Neural progenitor cell (in vitro differentiated cells): Measurements from ENCODE around the gene DNAJC13. TPM values are rescaled to one million over a fixed set of nuclear protein-coding genes. Genes with fewer than 3 reads are reported as not detected.

Experiments used
- DNase-seq: peaks from one replicate; pipeline ENCODE4 v3.0.0-alpha.2; 2016; ENCODE audit warnings: low spot score
- H2AFZ ChIP-seq: fragments of 200-600 bp; sonication (generic); replicated peaks from 2 replicates; pipeline ENCODE4 v1.6.1; 2016; ENCODE audit warnings: antibody characterized with exemption
- H3F3A ChIP-seq: fragments of 200-600 bp; sonication (generic); 2 replicates; pipeline ENCODE4 v1.6.1; 2016; ENCODE audit warnings: antibody characterized with exemption, low read depth
- H3K27ac ChIP-seq: fragments of 200-600 bp; sonication (generic); 2 replicates; pipeline ENCODE4 v1.5.1; 2016; ENCODE audit warnings: mild to moderate bottlenecking
- H3K27me3 ChIP-seq: fragments of 200-600 bp; sonication (generic); 2 replicates; pipeline ENCODE4 v1.6.1; 2016; ENCODE audit warnings: mild to moderate bottlenecking, moderate library complexity
- H3K36me3 ChIP-seq: fragments of 200-600 bp; sonication (generic); 2 replicates; pipeline ENCODE4 v1.5.1; 2016
- H3K4me1 ChIP-seq: fragments of 200-600 bp; sonication (generic); 2 replicates; pipeline ENCODE4 v1.6.1; 2016; ENCODE audit warnings: mixed run types
- H3K4me2 ChIP-seq: fragments of 200-600 bp; sonication (generic); 2 replicates; pipeline ENCODE4 v1.6.1; 2016
- H3K4me3 ChIP-seq: fragments of 200-600 bp; sonication (generic); 2 replicates; pipeline ENCODE4 v1.5.1; 2016
- H3K79me2 ChIP-seq: fragments of 200-600 bp; sonication (generic); 2 replicates; pipeline ENCODE4 v1.6.1; 2016; ENCODE audit warnings: low read depth
- H3K9ac ChIP-seq: fragments of 200-600 bp; sonication (generic); 2 replicates; pipeline ENCODE4 v1.6.1; 2016
- H3K9me3 ChIP-seq: fragments of 200-600 bp; sonication (generic); 2 replicates; pipeline ENCODE4 v1.5.1; 2016; ENCODE audit warnings: low read depth
- H4K20me1 ChIP-seq: fragments of 200-600 bp; sonication (generic); 2 replicates; pipeline ENCODE4 v1.6.1; 2016; ENCODE audit warnings: low read depth
- H3K27ac Mint-ChIP-seq: 3 replicates; pipeline ENCODE4 v1.8.0; 2021; ENCODE audit warnings: mixed read lengths
- H3K27me3 Mint-ChIP-seq: 2 replicates; pipeline ENCODE4 v1.8.0; 2022; ENCODE audit warnings: low read depth, mild to moderate bottlenecking, inconsistent platforms, moderate library complexity, mixed read lengths; ENCODE audit not compliant: insufficient read depth
- H3K36me3 Mint-ChIP-seq: 3 replicates; pipeline ENCODE4 v1.8.0; 2021; ENCODE audit warnings: mixed read lengths
- H3K4me1 Mint-ChIP-seq: 3 replicates; pipeline ENCODE4 v1.8.0; 2021; ENCODE audit warnings: mixed read lengths
- H3K4me3 Mint-ChIP-seq: 3 replicates; pipeline ENCODE4 v1.8.0; 2021; ENCODE audit warnings: mild to moderate bottlenecking, moderate library complexity, mixed read lengths
- H3K9me3 Mint-ChIP-seq: 3 replicates; pipeline ENCODE4 v1.8.0; 2020; ENCODE audit warnings: mixed read lengths
- EZH2 ChIP-seq: fragments of 200-600 bp; sonication (generic); IDR thresholded peaks from 2 replicates; pipeline ENCODE4 v1.6.1; 2017; ENCODE audit warnings: antibody characterized with exemption, mild to moderate bottlenecking, moderate library complexity
- EZH2phosphoT487 ChIP-seq: fragments of 200-600 bp; sonication (generic); IDR thresholded peaks from 2 replicates; pipeline ENCODE4 v1.6.1; 2017; ENCODE audit warnings: antibody characterized with exemption
- total RNA-seq: library from RNA; depleted of rRNA; stranded (reverse); fragments of >200 nt; gene quantifications from 2 replicates; pipeline ENCODE4 v1.2.3, GENCODE V29; 2015; ENCODE audit warnings: low replicate concordance
- TF ChIP-seq, protein P1 (sequence below): fragments of 200-600 bp; sonication (generic); IDR thresholded peaks from 2 replicates; pipeline ENCODE4 v1.5.1; 2017; ENCODE audit warnings: antibody characterized with exemption, mild to moderate bottlenecking

DNAJC13 gene
- total RNA-seq, 1 donor from 2014 or later = 36.3 TPM

DNA sequence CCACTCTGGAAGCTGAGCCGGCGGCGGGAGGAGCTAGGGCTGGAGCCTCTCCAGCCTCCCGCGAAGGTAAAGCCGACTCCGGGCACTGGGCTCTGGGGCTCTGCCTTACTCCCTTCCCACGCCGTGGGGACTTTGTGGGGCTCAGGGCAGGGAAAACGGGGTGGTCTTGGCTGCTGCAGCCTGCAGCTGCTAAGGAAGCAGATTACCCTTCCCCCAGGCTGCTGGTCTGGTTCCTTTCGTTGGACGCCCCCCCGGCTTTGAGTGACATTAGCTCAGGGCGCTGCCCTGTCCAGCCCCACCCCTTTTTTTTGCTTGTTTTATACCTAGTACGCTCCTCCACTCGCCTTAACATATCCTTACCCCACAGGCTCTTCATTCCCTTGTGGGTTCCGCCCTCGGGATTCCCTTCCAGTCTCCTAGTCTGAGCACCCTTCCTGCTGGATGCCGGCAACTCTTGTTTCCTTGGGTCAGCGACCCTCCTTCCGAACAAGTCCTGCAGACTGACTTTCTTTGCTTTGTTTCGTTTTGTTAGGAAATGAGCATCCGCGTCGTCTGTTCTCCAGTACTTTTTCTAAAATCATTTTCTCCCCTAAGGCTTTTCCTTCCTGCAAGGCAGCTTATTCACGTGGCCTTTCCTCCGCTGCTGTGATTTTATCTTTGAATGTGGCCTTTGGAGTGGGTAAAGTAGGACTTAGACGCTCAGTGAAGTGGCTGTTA is 551 bp downstream of the DNAJC13 start:
- Mint-ChIP-seq H3K9me3 (no peaks in the 10 kb centered on the region), H3K27me3 (peaks cover 4% of the 10 kb centered on the region), H3K36me3 (peaks cover 2% of the 10 kb centered on the region), H3K4me3 (peak overlapping the region; percentile 99), H3K4me1 (peaks cover 16% of the 10 kb centered on the region), H3K27ac (peak overlapping the region; percentile 98)
- Histone ChIP-seq H3K36me3 (no peaks in the 10 kb centered on the region), H3K4me1 (peaks cover 19% of the 10 kb centered on the region), H3K9ac (peak overlapping the region; percentile 85), H3K79me2 (peaks cover 53% of the 10 kb centered on the region), H3K4me3 (peak overlapping the region; percentile 74), H3K9me3 (no peaks in the 10 kb centered on the region), H3K27ac (peak overlapping the region; percentile 61), H3K4me2 (peak overlapping the region; percentile 90), H2AFZ (peak overlapping the region; percentile 98), H3F3A (peaks cover 14% of the 10 kb centered on the region), H3K27me3 (no peaks in the 10 kb centered on the region), H4K20me1 (no peaks in the 10 kb centered on the region)
- peak; percentile 68 for DNase-seq
- no peak for TF ChIP-seq EZH2
- TF ChIP-seq EZH2phosphoT487 = no peak
- TF ChIP-seq, protein P1, sequence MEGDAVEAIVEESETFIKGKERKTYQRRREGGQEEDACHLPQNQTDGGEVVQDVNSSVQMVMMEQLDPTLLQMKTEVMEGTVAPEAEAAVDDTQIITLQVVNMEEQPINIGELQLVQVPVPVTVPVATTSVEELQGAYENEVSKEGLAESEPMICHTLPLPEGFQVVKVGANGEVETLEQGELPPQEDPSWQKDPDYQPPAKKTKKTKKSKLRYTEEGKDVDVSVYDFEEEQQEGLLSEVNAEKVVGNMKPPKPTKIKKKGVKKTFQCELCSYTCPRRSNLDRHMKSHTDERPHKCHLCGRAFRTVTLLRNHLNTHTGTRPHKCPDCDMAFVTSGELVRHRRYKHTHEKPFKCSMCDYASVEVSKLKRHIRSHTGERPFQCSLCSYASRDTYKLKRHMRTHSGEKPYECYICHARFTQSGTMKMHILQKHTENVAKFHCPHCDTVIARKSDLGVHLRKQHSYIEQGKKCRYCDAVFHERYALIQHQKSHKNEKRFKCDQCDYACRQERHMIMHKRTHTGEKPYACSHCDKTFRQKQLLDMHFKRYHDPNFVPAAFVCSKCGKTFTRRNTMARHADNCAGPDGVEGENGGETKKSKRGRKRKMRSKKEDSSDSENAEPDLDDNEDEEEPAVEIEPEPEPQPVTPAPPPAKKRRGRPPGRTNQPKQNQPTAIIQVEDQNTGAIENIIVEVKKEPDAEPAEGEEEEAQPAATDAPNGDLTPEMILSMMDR = no peak

DNA sequence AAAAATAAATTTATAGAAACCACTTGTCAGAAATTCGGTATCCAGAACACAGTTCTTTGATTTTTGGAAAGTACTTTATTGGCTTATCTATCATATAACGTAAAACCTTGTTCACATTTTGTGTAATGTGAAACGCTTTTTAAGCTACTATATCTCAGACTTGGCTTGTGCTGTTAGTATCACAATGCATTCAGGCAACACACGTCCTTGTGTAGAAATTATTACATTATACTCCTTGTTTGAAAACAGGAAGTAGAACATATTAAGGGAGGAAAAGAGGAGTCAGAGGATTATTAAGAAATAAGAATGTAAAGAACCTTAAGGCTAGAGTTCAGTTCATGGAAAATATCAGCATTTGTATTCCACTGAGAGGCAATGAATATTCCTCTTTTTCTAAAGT is 1.6 kb downstream of the DNAJC13 start:
- Histone ChIP-seq H3K27ac (no peak overlapping the region), H3K9ac (peak overlapping the region; percentile 85), H3K27me3 (no peaks in the 10 kb centered on the region), H3K79me2 (peaks cover 64% of the 10 kb centered on the region), H3K9me3 (no peaks in the 10 kb centered on the region), H3K4me2 (peak overlapping the region; percentile 90), H4K20me1 (no peaks in the 10 kb centered on the region), H3K36me3 (no peaks in the 10 kb centered on the region), H3K4me3 (peak overlapping the region; percentile 74), H3F3A (peaks cover 14% of the 10 kb centered on the region), H2AFZ (no peak overlapping the region), H3K4me1 (peaks cover 19% of the 10 kb centered on the region)
- Mint-ChIP-seq H3K4me1 (peaks cover 16% of the 10 kb centered on the region), H3K27ac (no peak overlapping the region), H3K9me3 (no peaks in the 10 kb centered on the region), H3K36me3 (peaks cover 2% of the 10 kb centered on the region), H3K27me3 (peaks cover 4% of the 10 kb centered on the region), H3K4me3 (peak overlapping the region; percentile 99)
- no peak for TF ChIP-seq EZH2phosphoT487
- no peak for DNase-seq

DNA sequence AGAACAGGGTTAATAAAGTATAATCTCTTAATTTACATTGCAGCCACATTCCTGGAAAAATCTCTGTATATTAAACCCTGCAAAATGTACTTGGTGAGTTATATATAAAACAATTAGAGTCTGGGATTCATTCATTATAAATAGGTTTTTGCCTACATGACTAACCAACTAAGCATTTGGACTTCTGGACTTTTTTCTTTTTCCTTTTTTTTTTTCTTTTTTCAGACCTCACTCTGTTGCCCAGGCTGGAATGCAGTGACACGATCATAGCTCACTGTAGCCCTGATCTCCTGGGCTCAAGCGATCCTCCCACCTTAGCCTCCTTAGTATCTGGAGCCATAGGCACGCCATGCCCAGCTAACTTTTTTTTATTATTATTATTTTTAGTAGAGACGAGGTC is 4.5 kb downstream of the DNAJC13 start:
- TF ChIP-seq, protein P1 = no peak
- no peak for TF ChIP-seq EZH2phosphoT487
- no peak for TF ChIP-seq EZH2
- Histone ChIP-seq H2AFZ (no peak overlapping the region), H3K4me1 (peaks cover 16% of the 10 kb centered on the region), H3K9me3 (no peaks in the 10 kb centered on the region), H3K4me3 (no peak overlapping the region), H3F3A (peaks cover 3% of the 10 kb centered on the region), H4K20me1 (peaks cover 7% of the 10 kb centered on the region), H3K79me2 (peaks cover 93% of the 10 kb centered on the region), H3K4me2 (no peak overlapping the region), H3K36me3 (no peaks in the 10 kb centered on the region), H3K9ac (no peak overlapping the region), H3K27ac (no peak overlapping the region), H3K27me3 (no peaks in the 10 kb centered on the region)
- DNase-seq = no peak
- Mint-ChIP-seq H3K9me3 (no peaks in the 10 kb centered on the region), H3K4me3 (no peak overlapping the region), H3K4me1 (peaks cover 8% of the 10 kb centered on the region), H3K36me3 (peaks cover 2% of the 10 kb centered on the region), H3K27me3 (peaks cover 4% of the 10 kb centered on the region), H3K27ac (no peak overlapping the region)

DNA sequence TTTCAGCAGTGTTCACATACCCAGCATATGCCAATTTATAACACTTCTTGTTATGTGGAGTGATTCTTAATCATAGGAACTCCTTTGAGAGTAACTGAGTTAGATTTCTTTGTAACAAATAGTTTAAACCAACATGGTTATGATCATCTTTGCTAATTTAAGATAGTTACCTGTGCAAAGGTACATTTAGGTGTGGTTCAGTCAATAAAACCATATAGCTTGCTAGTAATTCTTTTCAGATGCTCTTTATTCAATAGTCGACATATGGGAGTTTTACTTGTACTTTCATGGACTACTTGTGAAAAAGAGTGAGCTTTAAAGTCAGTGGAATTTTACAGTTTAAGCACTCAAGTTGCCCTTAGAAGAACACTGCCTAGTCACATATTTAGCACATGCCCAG is 5.2 kb downstream of the DNAJC13 start:
- TF ChIP-seq EZH2 (no peak), EZH2phosphoT487 (no peak)
- TF ChIP-seq, protein P1 = no peak
- Histone ChIP-seq H3K36me3 (no peaks in the 10 kb centered on the region), H3K79me2 (peaks cover 100% of the 10 kb centered on the region), H3K4me2 (no peak overlapping the region), H3F3A (no peaks in the 10 kb centered on the region), H3K9ac (no peak overlapping the region), H3K27ac (no peak overlapping the region), H3K27me3 (no peaks in the 10 kb centered on the region), H3K4me1 (peaks cover 16% of the 10 kb centered on the region), H3K9me3 (no peaks in the 10 kb centered on the region), H4K20me1 (peaks cover 7% of the 10 kb centered on the region), H2AFZ (no peak overlapping the region), H3K4me3 (no peak overlapping the region)
- Mint-ChIP-seq H3K36me3 (peaks cover 2% of the 10 kb centered on the region), H3K27ac (no peak overlapping the region), H3K27me3 (peaks cover 4% of the 10 kb centered on the region), H3K9me3 (no peaks in the 10 kb centered on the region), H3K4me1 (peaks cover 8% of the 10 kb centered on the region), H3K4me3 (no peak overlapping the region)
- no peak for DNase-seq
